HT-29 (cell line): Measurements from ENCODE around the gene PRKCZ. TPM values are rescaled to one million over a fixed set of nuclear protein-coding genes. Genes with fewer than 3 reads are reported as not detected.

Source experiments
- DNase-seq: peaks from one replicate; pipeline ENCODE4 v3.0.0-alpha.2; 2015; ENCODE audit warnings: low spot score
- total RNA-seq: library from RNA; depleted of rRNA; stranded (reverse); fragments of >200 nt; shearing (Covaris generic); gene quantifications from 2 replicates; pipeline ENCODE4 v1.2.3, GENCODE V29; 2014; rRNA removed

The PRKCZ gene
- 54.8 and 67.4 TPM in 2 replicates for total RNA-seq

GRCh38 chr1:2049718-2050431 lies at the start of gene PRKCZ:
PRKCZ (plus strand) TSS chr1:2050411; CDS start chr1:2050631, 220 bp downstream.
- peak; percentile 94 for DNase-seq

DNA sequence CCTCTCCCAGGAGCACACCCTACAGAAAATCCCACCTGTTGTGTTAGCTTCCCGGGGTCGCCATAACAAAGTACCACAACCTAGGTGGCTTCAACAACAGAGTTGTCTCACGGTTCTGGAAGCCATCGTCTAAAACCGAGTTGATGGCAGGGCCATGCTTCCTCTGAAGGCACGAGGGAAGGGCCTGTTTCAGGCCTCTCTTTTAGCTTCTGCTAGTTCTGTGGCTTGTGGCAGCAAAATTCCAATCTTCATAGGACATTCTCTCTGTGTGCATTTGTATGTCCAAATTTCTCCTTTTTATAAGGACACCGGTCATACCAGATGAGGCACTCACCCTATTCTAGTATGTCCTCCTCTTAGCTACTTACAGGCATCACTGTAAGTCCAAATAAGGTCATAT lies 49.8 kb upstream of the PRKCZ start:
- no peak for DNase-seq

DNA sequence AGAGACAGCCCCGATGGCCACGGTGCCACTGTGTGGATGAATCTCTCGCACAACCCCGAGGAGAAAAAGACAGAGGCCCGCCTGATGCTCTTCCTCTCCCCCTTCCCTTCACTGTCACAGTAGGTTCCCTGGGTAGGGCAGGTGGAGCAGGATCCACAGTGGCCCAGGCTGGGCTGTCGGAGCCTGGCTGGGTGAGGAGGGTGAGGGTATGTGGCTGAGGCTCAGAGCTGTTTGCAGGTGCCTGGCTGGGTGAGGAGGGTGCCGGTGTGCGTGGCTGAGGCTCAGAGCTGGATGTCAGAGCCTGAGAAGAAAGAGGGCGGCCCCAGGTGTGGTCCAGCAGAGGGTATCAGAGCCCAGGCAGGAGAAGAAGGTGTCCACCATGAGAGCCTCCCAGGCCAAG lies 49.4 kb upstream of the PRKCZ start:
- no peak for DNase-seq

- DNase-seq: peak; percentile 54
These were observed 48.3 kb upstream of the PRKCZ start for GRCh38 chr1:2001773-2002411.

GRCh38 chr1:2003541-2004131 lies 46.6 kb upstream of the PRKCZ start, which contains the start of gene CFAP74:
CFAP74 (minus strand) TSS chr1:2003786; CDS start chr1:1990956, 12,830 bp downstream.
- DNase-seq: no peak

- DNase-seq: no peak
These were observed 45.4 kb upstream of the PRKCZ start for GRCh38 chr1:2004856-2005255.

DNA sequence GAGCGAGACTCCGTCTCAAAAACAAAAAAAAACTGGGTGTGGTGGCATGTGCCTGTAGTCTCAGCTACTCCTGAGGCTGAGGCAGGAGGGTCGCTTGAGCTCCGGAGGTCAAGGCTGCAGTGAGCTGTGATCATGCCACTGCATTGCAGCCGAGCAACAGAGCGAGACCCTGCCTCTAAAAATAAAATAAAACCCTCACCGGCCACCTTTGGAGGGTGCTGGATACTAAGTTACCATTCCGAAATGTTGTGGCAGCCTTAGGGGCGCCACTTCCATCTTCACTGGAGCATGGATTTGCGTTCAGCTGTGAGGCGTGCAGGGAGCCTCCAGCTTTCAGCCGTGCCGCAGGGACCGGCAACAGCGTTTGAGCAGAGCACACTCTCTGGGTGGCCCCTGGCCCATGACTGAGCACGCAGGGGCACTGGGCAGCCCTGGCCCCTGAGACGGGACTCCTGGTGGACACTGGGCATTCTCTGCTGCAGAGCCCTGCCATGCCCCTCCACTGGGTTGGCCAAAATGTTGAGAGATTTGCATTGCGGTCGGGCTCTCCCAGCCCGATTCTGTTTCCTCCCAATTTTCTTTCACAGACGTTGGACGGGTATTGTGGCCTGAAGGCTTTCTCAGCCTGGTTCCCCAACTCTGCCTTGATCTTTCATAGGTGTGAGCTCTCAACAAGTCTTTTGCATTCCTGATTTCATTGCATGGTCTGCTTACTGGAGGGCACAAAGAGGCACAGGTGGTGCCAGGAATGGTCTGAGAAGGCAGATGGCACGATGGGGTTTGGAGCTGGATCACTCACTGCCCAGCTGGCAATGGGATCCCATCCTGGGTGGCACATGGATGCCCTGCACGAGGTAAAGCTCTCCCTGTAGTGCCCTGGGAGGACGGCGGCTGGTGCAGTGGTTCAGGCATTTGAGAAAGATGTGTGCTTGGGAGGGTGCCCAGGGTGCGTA lies 40.8 kb upstream of the PRKCZ start:
- no peak for DNase-seq

GRCh38 chr1:2014181-2014580 lies 36.0 kb upstream of the PRKCZ start:
- no peak for DNase-seq

DNA sequence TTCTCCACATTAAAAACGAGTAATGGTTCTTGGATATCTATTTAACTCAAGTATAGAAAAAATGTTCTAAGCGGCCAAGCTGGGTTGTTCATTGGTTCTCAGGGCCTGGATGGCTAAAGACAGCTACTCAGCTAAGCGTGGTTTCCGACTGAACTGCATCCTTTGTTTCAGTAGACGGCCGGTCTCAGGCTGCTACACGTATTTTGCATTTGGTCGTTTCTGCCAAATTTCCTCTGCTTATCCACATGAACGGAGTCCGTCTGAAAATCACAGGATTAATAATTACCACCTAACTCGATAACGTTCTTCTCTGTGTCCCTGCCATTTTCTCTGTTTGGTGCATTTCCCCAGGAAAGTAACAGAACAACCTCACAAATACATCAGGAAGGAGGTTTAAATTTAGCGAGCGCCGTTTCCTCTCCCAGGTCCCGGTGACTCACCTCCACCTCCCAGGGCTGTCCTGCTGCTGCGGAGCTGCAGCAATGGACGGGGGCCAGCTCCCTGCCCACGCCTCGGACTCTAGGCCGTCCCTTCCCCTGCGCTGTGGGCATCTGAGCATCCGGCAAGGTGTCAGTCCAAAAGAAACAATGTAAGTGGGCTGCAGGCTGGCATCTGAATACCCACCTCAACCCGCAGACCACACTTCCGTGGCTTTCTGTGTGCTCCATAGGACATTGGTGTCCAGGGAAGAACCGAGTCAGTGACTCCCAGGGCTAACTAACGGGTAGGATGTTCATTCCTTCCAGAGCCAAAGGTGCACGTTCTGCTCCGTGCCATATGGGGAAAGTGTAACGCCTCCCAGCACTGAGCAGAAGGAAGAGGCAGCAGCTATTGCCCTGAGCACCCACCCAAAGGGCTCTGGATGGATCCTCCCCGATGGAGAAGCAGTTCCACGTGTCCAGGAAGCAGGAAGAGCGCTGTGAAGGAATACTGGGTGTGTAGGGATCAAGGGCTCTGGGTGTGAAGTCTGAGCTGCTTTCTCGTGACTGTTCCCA lies 35.2 kb upstream of the PRKCZ start:
- DNase-seq: peak; percentile 9

DNA sequence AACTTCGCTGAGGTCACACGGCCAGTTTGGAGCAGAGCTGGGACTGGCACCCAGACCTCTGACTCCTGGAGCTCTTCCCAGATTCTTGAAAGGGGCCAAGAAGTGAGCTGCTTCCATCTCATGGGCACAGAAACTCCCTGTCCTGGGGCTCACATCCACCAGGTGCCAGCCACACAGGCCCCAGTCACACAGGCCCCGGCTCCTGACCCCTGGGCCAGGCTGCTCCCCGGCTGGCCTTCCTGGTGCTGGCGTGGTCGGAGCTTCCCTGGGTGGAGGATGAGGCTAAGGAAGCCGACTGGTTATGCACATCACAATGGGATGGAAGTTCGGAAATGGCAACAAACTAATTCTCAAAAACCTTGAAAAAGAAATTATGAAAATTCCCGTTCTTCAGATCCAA lies 34.1 kb upstream of the PRKCZ start:
- no peak for DNase-seq

GRCh38 chr1:2018217-2019171 lies 31.7 kb upstream of the PRKCZ start:
- DNase-seq: no peak

- DNase-seq: no peak
These were observed 31.1 kb upstream of the PRKCZ start, which contains the start of gene GABRD for GRCh38 chr1:2019172-2019543. GABRD (plus strand) TSS chr1:2019345; CDS start chr1:2019424, 79 bp downstream.

DNA sequence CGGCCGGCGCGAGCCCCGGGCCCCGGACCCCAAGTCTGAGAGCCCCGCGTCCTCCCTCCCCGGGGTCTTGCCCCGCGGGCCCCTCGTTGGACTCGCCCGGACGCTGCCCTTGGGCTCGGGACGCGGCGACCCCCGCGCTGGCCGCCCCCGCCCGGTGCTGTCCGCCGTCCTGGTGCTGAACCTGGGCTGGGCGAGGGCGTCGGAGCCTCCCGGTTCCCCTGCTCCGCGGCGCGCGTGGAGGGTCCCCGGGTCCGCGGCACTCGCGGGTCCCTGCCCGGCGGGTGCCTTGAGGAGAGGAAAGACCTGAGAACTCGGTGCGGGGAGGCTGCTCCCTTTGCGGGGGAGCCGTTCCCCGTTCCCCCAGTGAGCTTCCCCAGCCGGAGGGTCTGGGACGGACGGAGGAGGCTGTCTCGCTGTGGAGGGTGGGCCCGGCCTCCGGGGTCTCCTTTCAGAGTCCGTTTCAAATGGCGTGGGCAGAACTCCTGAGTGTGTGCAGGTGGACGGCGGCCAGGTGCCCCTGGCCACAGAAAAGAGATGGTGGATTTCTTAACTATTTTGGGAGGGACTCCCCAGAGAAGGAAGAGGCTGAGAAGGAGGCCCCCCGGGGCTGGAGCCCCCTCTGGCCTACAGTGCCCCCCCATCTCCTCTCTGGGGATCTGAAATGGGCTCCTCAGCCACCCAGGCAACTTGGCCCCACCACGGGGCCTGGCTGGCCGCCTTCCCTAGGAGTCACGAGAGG lies 30.5 kb upstream of the PRKCZ start:
- no peak for DNase-seq

GRCh38 chr1:2020310-2020655 lies 29.9 kb upstream of the PRKCZ start:
- DNase-seq: no peak

- no peak for DNase-seq
These were observed 28.7 kb upstream of the PRKCZ start for GRCh38 chr1:2021550-2021949.

DNA sequence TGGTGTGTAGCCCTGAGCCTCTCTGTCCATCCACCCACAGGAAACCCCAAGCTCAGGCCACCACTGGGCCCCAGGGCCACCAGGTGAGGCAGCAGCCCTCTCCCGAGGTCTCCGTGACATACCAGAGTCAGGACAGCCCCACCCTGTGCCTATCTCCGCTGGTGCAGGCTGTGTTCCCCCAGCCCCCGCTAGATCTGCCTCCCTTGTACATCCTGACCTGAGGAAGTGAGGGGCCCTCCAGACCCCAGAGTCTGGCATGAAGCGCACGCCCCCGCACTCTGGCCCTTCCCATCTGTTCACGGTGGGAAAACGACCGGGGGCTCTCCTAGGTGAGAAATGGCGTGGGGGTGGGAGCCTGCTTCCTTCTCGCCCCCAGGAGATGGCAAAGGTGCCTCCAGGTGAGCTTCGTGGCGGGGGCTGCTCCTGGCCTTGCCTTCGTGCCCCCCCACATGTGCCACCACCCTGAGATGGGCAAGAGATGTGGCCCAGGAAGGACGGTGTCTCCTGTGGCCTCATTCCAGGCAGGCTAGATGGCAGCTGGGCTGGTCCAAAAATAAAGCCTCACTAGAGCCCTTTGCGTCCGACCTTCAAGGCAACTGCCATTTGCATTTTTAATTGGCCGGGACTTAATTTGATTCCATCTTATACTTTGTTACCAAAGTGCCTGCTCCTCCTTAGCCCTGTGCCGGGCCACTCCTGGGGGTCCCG lies 28.0 kb upstream of the PRKCZ start:
- no peak for DNase-seq

GRCh38 chr1:2023187-2023586 lies 27.0 kb upstream of the PRKCZ start:
- DNase-seq: no peak

GRCh38 chr1:2024451-2024850 lies 25.8 kb upstream of the PRKCZ start:
- DNase-seq: no peak
